SK-N-MC (cell line): ENCODE data around the gene HOXD12.

Experiments
- DNase-seq: peaks from one replicate; pipeline ENCODE4 v3.0.0-alpha.2; 2011; ENCODE audit warnings: low read depth, low spot score
- H3K27ac ChIP-seq: fragments of 200-600 bp; sonication (generic); 2 replicates; pipeline ENCODE4 v1.5.1; 2016; ENCODE audit warnings: mixed run types
- H3K36me3 ChIP-seq: fragments of 200-600 bp; sonication (generic); 2 replicates; pipeline ENCODE4 v1.6.1; 2017; ENCODE audit warnings: antibody characterized with exemption, low read length, mixed read lengths; ENCODE audit not compliant: insufficient read depth
- H3K4me3 ChIP-seq: fragments of 200-600 bp; sonication (generic); 2 replicates; pipeline ENCODE4 v1.5.1; 2016
- H3K9ac ChIP-seq: fragments of 200-600 bp; sonication (generic); 2 replicates; pipeline ENCODE4 v1.8.0; 2017; ENCODE audit warnings: mixed run types, mixed read lengths; ENCODE audit not compliant: insufficient read length
- H3K9me3 ChIP-seq: fragments of 200-600 bp; sonication (generic); 2 replicates; pipeline ENCODE4 v1.6.1; 2017; ENCODE audit warnings: low read depth, mild to moderate bottlenecking, antibody characterized with exemption, low read length, moderate library complexity, mixed read lengths
- EZH2 ChIP-seq: fragments of 200-600 bp; sonication (generic); IDR thresholded peaks from one replicate; pipeline ENCODE4 v1.6.1; 2017; ENCODE audit warnings: antibody characterized with exemption
- FOXP2 ChIP-seq: optimal IDR thresholded peaks from 2 replicates; pipeline ENCODE3; 2011; ENCODE audit warnings: mild to moderate bottlenecking, moderate library complexity; ENCODE audit not compliant: insufficient read depth; ENCODE audit errors: extremely low read length, control extremely low read depth
- POLR2AphosphoS5 ChIP-seq: IDR thresholded peaks from 2 replicates; pipeline ENCODE4 v1.6.1; 2012; ENCODE audit warnings: mild to moderate bottlenecking, low read depth, low read length, borderline replicate concordance

The HOXD12 gene

DNA sequence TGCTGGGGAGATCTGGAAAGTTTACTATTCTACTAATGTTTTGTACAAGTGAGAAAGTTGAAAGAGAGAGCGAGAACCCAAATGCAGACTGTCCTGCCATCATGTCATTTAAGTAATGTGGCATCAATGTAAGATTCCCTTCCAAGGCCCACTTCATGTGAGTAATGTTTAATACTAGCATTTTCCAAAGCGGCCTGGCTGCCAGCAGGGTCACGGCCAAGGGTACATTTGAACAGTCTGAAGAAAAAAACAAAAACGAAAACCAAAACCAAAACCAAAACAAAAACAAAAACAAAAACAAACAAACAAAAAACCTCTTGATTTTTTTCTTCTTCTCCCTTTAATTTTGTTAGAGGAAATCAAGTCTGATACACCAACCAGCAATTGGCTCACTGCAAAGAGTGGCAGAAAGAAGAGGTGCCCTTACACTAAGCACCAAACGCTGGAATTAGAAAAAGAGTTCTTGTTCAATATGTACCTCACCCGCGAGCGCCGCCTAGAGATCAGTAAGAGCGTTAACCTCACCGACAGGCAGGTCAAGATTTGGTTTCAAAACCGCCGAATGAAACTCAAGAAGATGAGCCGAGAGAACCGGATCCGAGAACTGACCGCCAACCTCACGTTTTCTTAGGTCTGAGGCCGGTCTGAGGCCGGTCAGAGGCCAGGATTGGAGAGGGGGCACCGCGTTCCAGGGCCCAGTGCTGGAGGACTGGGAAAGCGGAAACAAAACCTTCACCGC is 19.2 kb downstream of the HOXD12 start:
- TF ChIP-seq EZH2, result no peak
- H3K36me3 ChIP-seq, result peaks cover 52% of the 10 kb centered on the region; the same call in 1 of the 2 replicates
- no peak overlapping the region for H3K4me3 ChIP-seq
- no peak overlapping the region for H3K9ac ChIP-seq
- no peaks in the 10 kb centered on the region for H3K9me3 ChIP-seq
- no peak for DNase-seq
- H3K27ac ChIP-seq, result peak overlapping the region; percentile 10; the same call in 1 of the 2 replicates

DNA sequence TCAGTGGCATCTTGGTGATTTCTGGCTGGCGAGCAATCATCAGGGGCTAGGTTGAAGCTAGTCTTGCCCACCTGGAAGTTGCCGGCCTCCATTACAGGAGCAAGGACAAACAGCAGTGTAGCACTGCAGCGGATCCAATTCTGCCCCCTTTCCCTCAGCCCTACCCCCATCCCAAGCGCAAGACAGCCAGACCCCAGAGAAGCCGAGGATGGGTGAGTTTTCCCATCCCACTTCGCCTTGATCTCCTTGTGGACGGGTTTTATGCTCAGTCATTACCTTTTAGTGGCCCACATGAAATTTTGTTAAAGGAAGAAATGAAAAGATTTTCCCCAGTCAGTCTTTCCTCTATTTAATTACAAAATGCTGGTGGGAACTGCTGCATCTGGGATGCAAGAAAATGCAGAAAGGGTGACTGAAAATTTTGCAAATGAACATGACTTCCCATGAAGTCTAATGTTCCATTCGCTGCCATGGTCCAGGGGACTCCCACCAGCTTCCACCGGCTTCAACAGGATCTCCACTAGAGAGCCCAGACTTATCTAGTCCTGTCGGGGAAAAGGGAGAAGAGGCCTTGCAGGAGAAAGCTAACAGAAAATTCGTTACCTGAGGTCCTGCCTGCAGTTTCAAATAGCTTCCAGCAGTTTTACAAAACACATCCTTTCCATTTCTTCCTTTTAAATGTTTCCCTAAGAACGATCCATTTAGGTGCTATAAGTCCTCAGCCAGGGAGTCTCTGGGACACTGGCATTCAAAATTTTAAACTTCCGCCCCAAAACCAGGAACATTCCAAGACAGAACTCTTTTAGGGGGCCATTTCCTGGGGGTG is 21.0 kb downstream of the HOXD12 start:
- Histone ChIP-seq H3K9me3 (no peaks in the 10 kb centered on the region), H3K27ac (peak overlapping the region; percentile 28; the same call in 1 of the 2 replicates), H3K9ac (no peak overlapping the region), H3K36me3 (peaks cover 41% of the 10 kb centered on the region; the same call in 1 of the 2 replicates), H3K4me3 (no peak overlapping the region)
- no peak for DNase-seq
- TF ChIP-seq EZH2 (no peak), FOXP2 (no peak), POLR2AphosphoS5 (no peak)

DNA sequence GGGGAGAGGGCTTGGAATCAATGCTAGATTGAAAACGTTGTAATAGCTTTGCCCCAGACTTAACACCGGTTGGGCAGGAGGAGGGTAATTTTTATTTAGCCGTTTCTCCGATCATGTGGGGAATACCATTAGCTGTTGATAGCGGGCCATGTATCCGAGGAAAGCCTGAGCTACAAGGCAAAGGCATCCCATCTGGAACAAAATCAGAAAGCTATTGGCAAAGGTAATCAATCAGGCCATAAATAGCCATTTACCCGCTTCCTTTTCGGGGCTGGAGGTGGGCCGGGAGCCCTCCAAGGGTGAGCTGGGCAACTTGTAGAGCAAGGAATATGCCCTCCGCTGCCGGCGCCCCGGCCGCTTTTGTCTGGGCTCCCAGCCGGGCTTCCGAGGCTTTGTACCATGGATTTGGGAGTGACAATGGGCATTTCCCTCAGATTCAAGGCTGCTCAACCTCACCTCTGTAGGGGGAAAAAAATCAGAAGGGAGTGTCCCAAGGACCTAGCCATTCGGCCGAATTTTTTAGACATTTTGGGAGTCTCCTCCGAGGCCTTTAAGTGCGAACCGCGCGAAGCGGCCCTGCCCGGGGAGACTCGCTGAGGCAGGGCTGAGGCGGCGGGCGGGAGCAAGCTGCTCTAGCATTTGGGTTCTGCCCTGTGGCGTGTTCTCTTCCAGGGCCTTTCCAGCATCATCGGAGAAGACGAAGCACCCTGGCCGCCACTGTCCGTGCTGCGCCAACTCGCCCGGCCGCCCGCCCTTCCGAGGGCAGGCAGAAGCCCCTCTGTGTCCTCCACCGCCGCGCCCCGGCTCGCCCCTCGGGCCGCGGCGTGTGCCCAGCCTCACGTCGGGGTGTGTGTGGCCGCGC is 21.8 kb downstream of the HOXD12 start:
- TF ChIP-seq EZH2, result no peak
- no peak for TF ChIP-seq FOXP2
- no peak for TF ChIP-seq POLR2AphosphoS5
- no peaks in the 10 kb centered on the region for H3K9me3 ChIP-seq
- peaks cover 33% of the 10 kb centered on the region; the same call in 1 of the 2 replicates for H3K36me3 ChIP-seq
- no peak for DNase-seq
- H3K9ac ChIP-seq, result no peak overlapping the region
- H3K27ac ChIP-seq, result 0 out of 2 replicates have a peak overlapping the region, but pooled peaks have one; percentile 28
- H3K4me3 ChIP-seq, result peak overlapping the region; percentile 93

DNA sequence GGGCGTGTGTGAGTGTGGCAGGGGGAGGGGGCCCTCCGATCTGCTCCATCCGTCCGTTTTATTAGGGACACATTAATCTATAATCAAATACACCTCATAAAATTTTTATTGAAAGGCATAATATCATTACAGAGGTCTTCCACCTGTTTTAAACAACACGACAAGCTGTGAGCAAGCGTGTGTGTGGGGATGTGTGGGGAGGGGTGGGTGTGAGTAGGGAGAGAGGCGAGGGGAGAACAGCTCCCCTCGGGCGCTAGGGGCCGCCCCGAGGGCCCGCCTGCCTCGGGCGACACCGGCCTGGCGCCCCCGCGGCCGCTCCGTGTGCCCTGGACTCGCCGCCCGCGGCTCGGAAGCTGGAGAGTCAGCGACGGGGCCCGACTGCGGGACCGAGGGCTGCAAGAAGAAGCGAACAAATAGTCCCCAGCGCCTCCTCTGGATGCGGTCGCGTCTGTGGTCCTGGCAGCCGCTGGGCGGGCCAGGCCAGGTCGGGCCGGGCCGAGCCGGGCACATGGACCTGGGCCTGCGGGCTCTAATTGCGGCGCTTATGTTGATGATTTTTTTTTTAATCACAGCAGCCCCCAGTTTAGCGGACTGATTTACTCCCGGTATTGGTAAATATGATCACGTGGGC is 22.6 kb downstream of the HOXD12 start:
- Histone ChIP-seq H3K36me3 (peaks cover 25% of the 10 kb centered on the region; the same call in 1 of the 2 replicates), H3K4me3 (peak overlapping the region; percentile 93), H3K9me3 (no peaks in the 10 kb centered on the region), H3K9ac (peak overlapping the region; percentile 84), H3K27ac (no peak overlapping the region)
- TF ChIP-seq POLR2AphosphoS5, result no peak
- TF ChIP-seq FOXP2, result no peak
- TF ChIP-seq EZH2, result no peak
- no peak for DNase-seq

DNA sequence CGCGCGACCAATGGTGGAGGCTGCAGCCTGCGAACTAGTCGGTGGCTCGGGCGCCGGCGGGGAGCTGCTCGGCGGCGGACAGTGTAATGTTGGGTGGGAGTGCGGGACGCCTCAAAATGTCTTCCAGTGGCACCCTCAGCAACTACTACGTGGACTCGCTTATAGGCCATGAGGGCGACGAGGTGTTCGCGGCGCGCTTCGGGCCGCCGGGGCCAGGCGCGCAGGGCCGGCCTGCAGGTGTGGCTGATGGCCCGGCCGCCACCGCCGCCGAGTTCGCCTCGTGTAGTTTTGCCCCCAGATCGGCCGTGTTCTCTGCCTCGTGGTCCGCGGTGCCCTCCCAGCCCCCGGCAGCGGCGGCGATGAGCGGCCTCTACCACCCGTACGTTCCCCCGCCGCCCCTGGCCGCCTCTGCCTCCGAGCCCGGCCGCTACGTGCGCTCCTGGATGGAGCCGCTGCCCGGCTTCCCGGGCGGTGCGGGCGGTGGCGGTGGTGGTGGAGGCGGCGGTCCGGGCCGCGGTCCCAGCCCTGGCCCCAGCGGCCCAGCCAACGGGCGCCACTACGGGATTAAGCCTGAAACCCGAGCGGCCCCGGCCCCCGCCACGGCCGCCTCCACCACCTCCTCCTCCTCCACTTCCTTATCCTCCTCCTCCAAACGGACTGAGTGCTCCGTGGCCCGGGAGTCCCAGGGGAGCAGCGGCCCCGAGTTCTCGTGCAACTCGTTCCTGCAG is 23.3 kb downstream of the HOXD12 start, which contains the start of gene HOXD9:
Gene HOXD9 (plus strand): TSS at position 37 of the 728 bp plus-strand sequence. CDS start 50 bp downstream, at position 87.
- no peak for DNase-seq
- H3K27ac ChIP-seq, result no peak within 1 kb of the TSS

DNA sequence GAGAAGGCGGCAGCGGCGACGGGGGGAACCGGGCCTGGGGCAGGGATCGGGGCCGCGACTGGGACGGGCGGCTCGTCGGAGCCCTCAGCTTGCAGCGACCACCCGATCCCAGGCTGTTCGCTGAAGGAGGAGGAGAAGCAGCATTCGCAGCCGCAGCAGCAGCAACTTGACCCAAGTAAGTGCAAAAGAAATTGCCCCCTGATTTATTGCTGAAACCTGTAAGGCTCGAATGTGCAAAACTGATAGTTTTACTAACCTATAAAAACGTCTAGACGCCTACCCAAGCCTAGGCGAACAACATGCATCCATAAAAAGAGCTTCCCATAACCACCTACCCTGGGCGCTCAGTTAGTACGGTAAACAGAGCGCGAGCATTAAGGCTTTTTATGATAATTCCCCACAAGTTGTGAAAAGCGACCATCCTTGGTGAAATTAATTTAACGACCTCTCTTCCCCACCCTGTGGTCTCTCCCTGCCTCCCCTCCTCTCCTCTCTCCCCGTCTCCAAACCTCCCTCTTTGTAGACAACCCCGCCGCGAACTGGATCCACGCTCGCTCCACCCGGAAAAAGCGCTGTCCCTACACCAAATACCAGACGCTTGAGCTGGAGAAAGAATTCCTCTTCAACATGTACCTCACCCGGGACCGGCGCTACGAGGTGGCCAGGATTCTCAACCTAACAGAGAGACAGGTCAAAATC is 24.0 kb downstream of the HOXD12 start:
- DNase-seq, result no peak
- H3K4me3 ChIP-seq, result peak overlapping the region; percentile 93
- H3K9ac ChIP-seq, result peak overlapping the region; percentile 84
- H3K36me3 ChIP-seq, result peaks cover 12% of the 10 kb centered on the region; the same call in 1 of the 2 replicates
- no peaks in the 10 kb centered on the region for H3K9me3 ChIP-seq
- H3K27ac ChIP-seq, result no peak overlapping the region
- TF ChIP-seq FOXP2, result no peak
- TF ChIP-seq EZH2, result no peak
- no peak for TF ChIP-seq POLR2AphosphoS5

More for the DNA sequence above, 23.3 kb downstream of the HOXD12 start, which contains the start of gene HOXD9:
- H3K9ac ChIP-seq, result peak within 1 kb of the TSS; percentile 84
- H3K36me3 ChIP-seq, result peaks cover 18% of the 10 kb centered on the region; the same call in 1 of the 2 replicates
- TF ChIP-seq FOXP2, result no peak
- TF ChIP-seq EZH2, result no peak
- TF ChIP-seq POLR2AphosphoS5, result peak; percentile 54
- H3K4me3 ChIP-seq, result peak within 1 kb of the TSS; percentile 93
- no peaks in the 10 kb centered on the region for H3K9me3 ChIP-seq
